Activated T-cell treated with anti-CD3 and anti-CD28 coated beads for 4 hours (primary cell): ENCODE results near the gene ADCY10.
"Not testable (repeated sequence)": the region's sequence is repeated elsewhere in the genome, so short reads cannot be mapped to it uniquely, and the experiment has no call there.

Experiments
- DNase-seq: peaks from one replicate; pipeline ENCODE4 v3.0.0-alpha.2; 2020

ADCY10 gene

DNA sequence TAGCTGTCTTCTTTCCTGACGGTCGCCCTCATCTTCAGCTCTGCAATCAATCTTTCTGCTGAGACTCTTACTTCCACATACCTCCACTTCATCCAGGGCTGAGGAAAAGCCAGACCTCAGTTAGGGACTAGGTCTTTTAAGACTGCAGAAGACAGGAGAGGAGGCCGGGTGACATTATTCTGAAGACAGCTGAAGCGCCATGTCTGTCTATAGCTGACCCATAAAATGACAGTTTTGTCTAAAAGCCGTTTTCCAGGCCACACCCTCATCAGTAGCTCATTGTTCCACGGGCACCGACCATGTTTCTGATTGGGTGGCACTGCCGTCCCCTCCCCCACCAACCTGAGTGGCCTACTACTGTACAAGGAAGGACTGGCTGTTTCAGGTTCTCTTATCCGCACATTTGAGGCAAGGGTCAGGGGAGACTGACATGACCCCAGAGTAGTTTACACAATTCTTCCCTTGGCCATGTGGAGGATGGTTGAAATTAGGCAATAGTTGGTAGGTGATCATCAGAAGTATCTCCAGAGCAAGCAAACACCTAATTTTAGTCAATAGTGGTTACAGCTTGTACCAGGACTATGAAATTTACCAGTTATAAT, at the start of gene ADCY10:
Gene ADCY10, minus strand, starts transcription at position 240 of the 602 bp plus-strand sequence. CDS start 8,994 bp downstream, outside the sequence.
- no peak for DNase-seq

DNA sequence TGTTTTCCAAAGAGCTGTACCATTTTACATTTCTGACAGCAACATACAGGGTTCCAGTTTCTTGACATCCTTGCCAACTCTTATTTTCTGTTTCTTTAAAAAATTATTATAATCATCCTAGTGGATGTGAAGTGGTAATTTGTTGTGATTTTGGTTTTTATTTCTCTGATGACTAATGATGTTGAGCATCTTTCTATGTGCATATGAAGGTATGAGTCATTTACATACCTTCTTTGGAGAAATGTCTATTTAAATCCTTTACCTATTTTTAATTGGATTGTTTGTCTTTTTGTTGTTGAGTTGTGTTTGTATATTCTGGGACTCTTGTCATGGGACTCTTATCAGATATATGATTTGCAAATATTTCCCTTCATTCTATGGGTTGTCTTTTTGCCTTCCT, 43.8 kb upstream of the ADCY10 start:
- no peak for DNase-seq

GRCh38 chr1:167955915-167956314, 42.0 kb upstream of the ADCY10 start:
- no peak for DNase-seq

DNA sequence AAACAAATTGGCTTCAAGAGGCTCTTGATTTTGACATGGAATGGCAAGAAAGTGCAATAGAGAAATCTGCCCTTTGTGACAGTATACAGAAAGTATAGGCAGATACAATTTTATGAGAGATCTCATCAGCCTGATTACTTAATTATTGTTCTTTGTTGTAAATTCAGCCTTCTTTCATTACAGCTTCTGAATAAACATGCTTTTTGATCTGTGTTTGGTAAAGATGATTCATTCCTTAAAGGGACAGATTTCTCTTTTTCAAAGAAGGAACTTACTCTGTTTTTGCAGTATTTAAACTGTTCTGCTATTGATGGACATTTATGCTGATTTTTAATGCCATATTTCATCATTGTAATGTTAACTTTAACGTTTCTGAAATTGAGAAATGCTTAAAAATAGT, 36.6 kb upstream of the ADCY10 start:
- DNase-seq: no peak

- DNase-seq: no peak
Measured at GRCh38 chr1:167949785-167950184, 35.9 kb upstream of the ADCY10 start.

- DNase-seq: no peak
Measured at GRCh38 chr1:167947733-167948132, 33.8 kb upstream of the ADCY10 start.

DNA sequence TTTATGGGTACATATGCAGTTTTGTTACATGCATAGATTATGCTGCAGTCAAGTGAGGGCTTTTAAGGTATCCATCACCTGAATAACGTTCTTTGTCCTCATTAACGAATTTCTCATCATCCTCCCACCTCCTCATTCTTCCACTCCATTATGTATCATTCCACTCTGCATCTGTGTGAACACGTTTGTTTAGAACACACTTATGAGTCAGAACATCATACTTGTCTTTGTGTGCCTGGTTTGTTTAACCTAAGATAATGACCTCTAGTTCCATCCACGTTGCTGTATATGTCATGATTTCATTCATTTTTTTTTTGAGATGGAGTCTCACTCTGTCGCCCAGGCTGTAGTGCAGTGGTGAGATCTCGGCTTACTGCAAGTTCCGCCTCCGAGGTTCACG, 29.6 kb upstream of the ADCY10 start:
- DNase-seq: no peak

- DNase-seq: no peak
Measured at GRCh38 chr1:167940264-167940663, 26.3 kb upstream of the ADCY10 start.

DNA sequence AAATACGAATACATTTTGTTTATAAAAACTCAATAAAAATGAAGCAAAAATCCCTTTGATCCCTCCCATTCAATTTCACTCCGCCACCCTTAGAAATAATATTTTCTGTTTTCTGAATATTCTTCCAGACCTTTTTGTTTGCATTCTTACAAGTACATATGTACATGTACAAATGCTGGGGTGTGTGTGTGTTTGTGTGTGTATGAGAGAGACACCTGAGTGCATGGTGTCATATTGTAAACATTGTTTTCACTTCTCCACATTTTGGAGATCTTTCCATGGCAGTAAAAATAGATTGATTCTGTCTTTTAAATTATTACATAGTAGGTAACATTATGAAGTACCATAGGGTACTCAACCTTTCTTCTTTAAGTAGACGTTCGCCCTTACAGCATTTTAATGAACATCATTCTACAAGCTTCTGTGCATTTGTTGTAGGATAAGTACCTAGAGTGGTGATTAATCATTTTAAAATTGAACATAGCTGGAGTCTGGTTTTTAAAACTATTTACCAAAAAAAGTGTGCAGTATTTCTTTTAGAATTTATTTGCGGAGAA, 24.2 kb upstream of the ADCY10 start:
- DNase-seq: no peak

DNA sequence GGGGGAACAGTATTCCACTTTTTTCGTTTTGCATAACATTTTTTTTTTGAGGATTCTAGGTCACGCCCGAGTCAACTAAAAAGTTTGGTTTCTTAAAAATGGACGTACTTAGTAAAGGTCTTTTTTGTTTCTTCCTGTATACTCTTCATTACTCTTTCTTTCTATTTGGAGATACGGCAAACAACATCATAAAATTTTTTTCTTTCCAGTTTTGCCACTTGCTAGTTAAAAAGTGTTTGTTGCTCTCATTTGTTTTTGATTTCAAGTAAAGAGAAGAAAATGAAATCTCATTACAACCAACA, 23.7 kb upstream of the ADCY10 start:
- no peak for DNase-seq

GRCh38 chr1:167936930-167937708, 23.2 kb upstream of the ADCY10 start, which contains the start of gene MPC2:
TSS of gene MPC2 (minus strand) at chr1:167937072. CDS start at chr1:167935841, 1,231 bp downstream.
- DNase-seq: peak; percentile 60

- peak; percentile 93 for DNase-seq
Measured at GRCh38 chr1:167936068-167936929, 22.4 kb upstream of the ADCY10 start, which contains the start of gene DCAF6. TSS of gene DCAF6 (plus strand) at chr1:167936683. CDS start at chr1:167936912, 229 bp downstream.

DNA sequence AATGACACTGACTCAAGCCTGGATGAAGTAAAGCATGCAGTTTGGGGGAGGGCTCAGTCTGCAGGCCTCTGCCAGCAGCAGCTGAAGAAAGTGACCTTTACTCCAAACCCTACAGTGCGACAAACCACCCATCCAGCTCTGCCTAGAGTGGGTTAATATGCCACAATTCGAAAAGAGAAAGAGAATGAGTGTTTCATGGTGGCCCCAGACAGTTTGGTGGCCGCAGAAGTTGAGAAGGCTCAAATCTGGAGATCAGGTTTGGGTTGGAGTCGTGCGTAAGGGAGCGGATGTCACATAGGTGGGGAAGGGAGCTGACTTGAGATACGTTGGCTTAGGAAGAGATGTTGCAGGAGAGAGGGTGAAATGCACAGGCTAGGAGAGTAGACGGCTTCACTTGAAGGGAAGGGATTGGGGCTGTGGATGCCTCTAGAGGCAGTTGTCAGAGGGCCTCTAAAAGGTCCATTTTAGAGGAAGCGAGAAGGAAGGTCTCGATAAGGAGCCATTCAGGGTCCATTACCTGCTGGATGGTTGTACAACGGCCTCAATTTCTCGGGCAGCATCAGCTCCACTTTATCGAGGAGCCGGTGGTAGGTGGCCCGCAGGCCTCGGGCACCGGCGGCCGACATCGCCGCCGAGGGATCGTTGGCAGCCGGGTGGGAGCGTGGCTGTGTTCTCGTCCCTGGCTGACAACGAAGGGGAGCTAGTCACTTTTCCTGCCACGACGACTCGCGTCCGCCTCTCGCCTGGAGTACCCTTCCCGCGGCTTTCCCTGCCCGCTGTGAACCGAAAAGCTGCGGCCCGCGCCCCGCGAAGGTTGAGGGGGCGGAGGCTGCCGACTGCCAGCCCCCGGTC, 21.5 kb upstream of the ADCY10 start:
- peak; percentile 9 for DNase-seq

DNA sequence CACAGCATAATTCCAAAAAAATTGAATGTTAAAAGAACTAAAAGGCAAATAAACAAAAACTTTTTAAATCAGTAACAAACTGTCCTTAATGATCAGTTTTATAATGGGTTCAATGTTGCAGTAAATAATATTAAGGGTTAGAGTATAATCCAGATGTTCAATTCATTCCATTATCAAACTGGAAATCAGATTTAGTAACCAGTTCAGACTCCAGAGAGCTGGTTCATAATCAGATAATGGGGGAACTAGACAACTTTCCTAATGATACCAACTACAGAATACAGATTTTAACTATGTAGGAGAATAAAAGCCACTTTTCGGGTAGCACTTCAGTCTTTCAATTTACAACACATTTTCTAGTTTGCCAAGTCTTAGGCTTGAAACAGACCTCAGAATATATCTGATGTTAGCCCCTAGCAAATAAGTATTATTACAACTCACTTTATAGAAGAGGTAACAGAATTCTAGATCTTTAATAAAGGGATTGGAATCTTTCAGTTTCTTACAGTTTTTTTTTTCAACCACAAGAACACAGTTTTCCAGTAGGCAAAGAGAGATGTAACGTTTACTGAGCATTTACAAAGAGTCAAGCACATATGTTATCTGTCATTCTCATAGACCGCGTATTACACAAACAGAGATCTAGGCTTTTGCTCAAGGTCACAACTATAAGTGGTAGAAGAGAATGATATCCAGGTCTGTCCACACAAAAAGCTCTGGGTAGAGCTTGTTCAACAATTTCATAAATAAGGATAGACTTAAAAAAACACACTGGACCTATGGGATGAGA, 20.7 kb upstream of the ADCY10 start:
- no peak for DNase-seq

GRCh38 chr1:167933788-167934187, 19.9 kb upstream of the ADCY10 start:
- DNase-seq: no peak

DNA sequence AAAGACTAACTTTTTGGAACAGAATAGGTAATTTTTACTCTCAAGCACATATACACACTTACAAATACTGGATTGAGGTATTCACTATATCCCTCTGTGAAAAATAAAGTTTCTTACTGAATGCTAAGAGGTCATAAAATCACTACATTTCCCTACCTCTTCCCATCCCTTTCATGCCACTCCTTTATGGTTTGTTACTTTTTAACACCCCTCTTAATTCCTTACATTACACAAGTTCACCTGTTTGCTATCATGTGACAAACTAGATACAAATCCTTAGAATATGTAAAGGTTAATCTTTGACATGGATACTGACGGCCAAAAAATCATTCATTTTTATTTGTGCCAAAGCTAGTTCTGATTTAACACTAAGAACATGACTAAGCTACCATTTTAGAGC, 15.8 kb upstream of the ADCY10 start:
- DNase-seq: no peak

DNA sequence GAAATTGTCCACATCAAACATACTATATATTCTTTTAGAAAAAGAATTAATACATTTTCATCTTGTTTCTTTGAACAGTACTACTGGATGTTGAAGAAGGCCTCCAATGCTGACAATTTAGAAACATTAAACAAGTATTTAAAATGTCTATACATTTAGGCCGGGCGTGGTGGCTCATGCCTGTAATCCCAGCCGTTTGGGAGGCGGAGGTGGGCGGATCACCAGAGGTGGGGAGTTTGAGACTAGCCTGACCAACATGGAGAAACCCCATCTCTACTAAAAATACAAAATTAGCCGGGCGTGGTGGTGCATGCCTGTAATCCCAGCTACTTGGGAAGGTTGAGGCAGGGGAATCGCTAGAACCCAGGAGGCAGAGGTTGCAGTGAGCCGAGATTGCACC, 15.0 kb upstream of the ADCY10 start:
- not testable (repeated sequence) for DNase-seq

DNA sequence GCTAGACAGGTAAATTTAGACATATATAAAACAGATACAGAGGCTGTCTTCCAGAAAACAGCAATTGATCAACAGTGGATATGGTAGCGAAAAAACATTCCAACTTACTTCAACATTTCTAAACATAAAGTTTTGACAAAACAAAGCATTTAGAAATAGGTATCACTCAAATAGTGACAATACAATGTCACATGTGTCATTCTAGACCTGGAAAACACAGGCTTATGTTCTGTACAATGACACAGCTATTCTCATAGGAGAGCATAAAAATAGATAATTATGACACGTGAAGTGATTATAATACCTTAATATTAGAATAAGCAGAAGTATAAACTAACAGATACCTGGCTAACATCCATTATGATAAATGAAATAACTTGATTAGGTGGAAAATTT, 14.5 kb upstream of the ADCY10 start:
- no peak for DNase-seq

DNA sequence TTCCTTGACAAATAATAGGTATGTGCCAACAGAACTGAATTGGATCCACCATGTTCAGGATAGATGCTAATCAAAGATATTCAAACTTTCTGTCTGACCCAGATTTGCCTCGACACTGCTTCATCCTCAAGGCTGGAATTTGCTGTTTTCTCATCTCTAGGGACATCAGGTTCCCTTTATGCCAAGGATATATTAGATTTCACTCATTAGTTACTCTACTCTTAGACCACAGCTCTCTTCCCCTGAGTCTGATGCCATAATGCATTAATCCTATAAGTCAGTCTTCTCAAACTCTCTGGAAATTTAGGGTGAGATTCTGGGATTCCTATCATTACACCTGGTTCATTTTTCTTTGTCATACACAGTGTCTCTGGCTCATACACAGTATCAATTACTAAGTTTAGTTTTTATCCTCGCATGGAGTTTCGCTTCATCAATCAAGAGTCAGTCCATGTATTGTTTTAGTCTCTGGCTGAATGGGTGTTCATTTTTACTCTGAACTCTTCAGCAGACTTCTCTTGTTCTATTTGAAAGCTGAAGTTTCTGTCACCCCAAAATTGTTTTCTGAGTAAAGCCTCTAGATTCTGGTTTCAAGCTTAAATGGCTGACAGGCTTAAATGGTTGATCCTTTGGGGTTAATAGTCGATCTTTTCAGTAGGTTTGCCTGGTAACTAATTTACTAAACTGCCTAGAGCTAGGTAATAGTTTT, 13.3 kb upstream of the ADCY10 start:
- no peak for DNase-seq

DNA sequence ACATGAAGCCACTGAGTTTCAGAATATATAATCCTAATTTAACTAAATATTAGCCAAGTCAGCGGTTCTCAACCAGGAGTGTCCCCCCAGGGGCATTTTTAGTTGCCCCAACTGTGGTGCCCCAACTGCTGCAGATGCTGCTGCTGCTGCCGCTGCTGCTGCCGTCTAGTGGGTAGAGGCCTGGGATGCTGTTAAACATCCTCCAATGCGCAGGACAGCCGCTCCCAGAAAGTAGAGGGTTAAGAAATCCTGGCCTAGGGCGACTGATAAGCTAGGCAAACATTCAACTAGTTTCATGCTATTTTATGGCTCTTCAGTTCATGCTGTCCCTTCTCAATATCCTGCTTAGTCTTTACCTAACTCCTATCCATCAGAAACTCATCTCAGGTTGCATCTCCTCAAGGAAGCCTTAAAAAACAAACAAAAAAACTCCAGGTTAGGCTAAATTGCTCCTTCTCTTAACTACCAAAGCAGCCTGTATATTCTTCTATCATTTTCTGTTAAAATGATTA, 12.6 kb upstream of the ADCY10 start:
- DNase-seq: no peak
